Measurements from ENCODE around the gene POU4F1. TPM values are rescaled to one million over a fixed set of nuclear protein-coding genes. Genes with fewer than 3 reads are reported as not detected.

POU4F1 gene
- total and polyA plus RNA-seq, 2 donors (not counting 3 experiments of a cell fraction or from before 2014, with no cell fraction given) = 0.30 to 1.1 TPM

DNA sequence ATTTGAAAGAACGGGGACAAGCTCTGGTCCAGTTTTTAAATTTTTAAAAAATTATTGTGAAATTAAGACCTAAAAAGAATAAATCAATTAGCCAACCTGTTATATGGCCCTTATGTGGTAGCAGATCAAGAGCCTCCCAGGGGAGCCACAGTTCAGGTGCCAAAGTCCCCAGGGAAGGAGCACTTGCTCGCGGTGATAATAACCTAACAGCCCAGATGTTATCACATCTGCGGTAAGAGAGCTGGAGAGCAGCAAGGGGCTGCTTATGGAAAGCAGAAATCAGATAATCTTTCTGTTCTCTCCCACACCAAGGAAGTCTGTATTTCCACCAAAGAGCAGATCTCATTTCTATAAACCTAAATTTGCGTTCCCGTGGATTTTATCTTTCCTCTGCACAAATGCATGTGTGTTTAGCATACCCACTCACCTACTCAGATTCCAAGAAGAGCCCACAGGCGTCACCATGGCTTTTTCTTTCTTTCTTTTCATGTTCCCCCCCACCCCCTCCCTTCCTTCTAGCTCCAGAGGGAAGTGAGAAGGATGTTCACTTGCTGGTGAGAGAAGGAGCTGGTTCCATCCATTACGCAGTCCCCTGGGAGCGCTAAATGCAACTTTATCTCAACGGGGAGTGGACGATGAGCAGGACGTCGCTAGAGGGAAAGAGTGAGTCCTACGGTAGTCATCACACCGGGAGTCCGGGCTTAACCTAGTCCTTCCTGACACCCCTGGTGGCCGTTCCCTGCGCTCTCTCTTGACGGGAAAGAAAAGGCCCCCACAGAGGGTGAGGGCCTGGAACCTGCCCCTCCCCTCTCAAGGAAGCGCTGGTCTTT lies 1.6 kb upstream of the POU4F1 start:
- POLR2A ChIA-PET = interaction anchor here (1.0 kb wide), 1 partner anchor 801 kb away, joined by 4 read pairs; the partner anchor contains the start of gene RBM26
- CTCF ChIA-PET = interaction anchor here (0.8 to 1.8 kb wide), 3 partner anchors 18 to 373 kb away, joined by 4 to 5 read pairs (median 4); no protein-coding TSS in a partner anchor
- dilution Hi-C loops (cut with MboI; ENCODE audit: extremely low pct_ligation_motif_present, low sequenced_read_pairs) = no loop called here

More for the DNA sequence above, 1.6 kb upstream of the POU4F1 start:
- H3K4me2 ChIP-seq (ENCODE audit: insufficient read depth, low read length) = no peak overlapping the region
- H4K20me1 ChIP-seq (replicated peaks; ENCODE audit: control insufficient read depth, extremely low read depth, insufficient read depth, low read length) = no peaks in the 10 kb centered on the region
- BruUV-seq (replicated peaks) = no TSS peak
- peaks cover 57 to 81% of the 10 kb centered on the region in 2 experiments for H3K27me3 ChIP-seq (ENCODE audit: control insufficient read depth in 2 of 2, insufficient read depth in 2 of 2, low read length in 2 of 2)
- DNase-seq (ENCODE audit: low read depth, low spot score) (no peak), FAIRE-seq (no peak)
- no peaks in the 10 kb centered on the region for H3K9me1 ChIP-seq (replicated peaks; ENCODE audit: control insufficient read depth, extremely low read depth, insufficient read depth, low read length)
- TF ChIP-seq FOS (IDR thresholded peaks at IDR 0.05; ENCODE audit: borderline replicate concordance, insufficient read depth, low read length) (no peak), MYC (IDR thresholded peaks at IDR 0.05; ENCODE audit: low read depth, low read length) (no peak), EZH2 (IDR thresholded peaks at IDR 0.05; ENCODE audit: borderline replicate concordance, low read depth, low read length, severe bottlenecking) (peak; percentile 11), GATA2 (IDR thresholded peaks at IDR 0.05; ENCODE audit: insufficient read depth, insufficient read length, low read depth, low read length) (no peak)
- TF ChIP-seq, protein P1, sequence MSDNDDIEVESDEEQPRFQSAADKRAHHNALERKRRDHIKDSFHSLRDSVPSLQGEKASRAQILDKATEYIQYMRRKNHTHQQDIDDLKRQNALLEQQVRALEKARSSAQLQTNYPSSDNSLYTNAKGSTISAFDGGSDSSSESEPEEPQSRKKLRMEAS (IDR thresholded peaks at IDR 0.05; ENCODE audit: insufficient read depth, insufficient read length) = no peak
- TF ChIP-seq, protein P2, sequence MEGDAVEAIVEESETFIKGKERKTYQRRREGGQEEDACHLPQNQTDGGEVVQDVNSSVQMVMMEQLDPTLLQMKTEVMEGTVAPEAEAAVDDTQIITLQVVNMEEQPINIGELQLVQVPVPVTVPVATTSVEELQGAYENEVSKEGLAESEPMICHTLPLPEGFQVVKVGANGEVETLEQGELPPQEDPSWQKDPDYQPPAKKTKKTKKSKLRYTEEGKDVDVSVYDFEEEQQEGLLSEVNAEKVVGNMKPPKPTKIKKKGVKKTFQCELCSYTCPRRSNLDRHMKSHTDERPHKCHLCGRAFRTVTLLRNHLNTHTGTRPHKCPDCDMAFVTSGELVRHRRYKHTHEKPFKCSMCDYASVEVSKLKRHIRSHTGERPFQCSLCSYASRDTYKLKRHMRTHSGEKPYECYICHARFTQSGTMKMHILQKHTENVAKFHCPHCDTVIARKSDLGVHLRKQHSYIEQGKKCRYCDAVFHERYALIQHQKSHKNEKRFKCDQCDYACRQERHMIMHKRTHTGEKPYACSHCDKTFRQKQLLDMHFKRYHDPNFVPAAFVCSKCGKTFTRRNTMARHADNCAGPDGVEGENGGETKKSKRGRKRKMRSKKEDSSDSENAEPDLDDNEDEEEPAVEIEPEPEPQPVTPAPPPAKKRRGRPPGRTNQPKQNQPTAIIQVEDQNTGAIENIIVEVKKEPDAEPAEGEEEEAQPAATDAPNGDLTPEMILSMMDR (IDR thresholded peaks at IDR 0.05; ENCODE audit: extremely low read depth in 1 of 2, insufficient read depth in 1 of 2, low read depth in 1 of 2, low read length in 2 of 2) = peak in 1 of 2 donors; percentile 16
- no peak overlapping the region for H3K4me3 ChIP-seq (replicated peaks in 1 of 3; ENCODE audit: insufficient read depth in 1 of 3, low read depth in 1 of 3, low read length in 3 of 3)
- no peaks in the 10 kb centered on the region for H3K79me2 ChIP-seq (ENCODE audit: control insufficient read depth, insufficient read depth, low read length)
- no peaks in the 10 kb centered on the region for H3K36me3 ChIP-seq (ENCODE audit: control insufficient read depth in 2 of 2, extremely low read depth in 1 of 2, insufficient read depth in 2 of 2, low read length in 2 of 2)
- intact Hi-C loops (cut with micrococcal nuclease) = loop anchor here (5.0 kb wide), 2 partner anchors 473 to 787 kb away; no protein-coding TSS in a partner anchor
- no peak overlapping the region for H3K9ac ChIP-seq (replicated peaks; ENCODE audit: extremely low read depth, insufficient read depth, low read length)
- H3K9me3 ChIP-seq (replicated peaks; ENCODE audit: control insufficient read depth, insufficient read depth, low read length) = no peaks in the 10 kb centered on the region
- H2AFZ ChIP-seq (ENCODE audit: low read depth, low read length) = no peak overlapping the region
- peaks cover 7% of the 10 kb centered on the region for H3K4me1 ChIP-seq (ENCODE audit: control insufficient read depth, extremely low read depth, insufficient read depth, low read length)
- no peak overlapping the region for H3K27ac ChIP-seq (ENCODE audit: insufficient read depth, low read depth, low read length)
